Effector memory CD8-positive, alpha-beta T cell (primary cell): ENCODE measurements around the gene GATB.
"Not testable (repeated sequence)": the region's sequence is repeated elsewhere in the genome, so short reads cannot be mapped to it uniquely, and the experiment has no call there.

ENCODE experiments used
- ATAC-seq: fragments of 150-1000 bp; cut with Tn5 transposase; replicated peaks from 2 replicates; pipeline ENCODE4 v1.10.0; 2021; ENCODE audit warnings: mild to moderate bottlenecking, moderate library complexity
- DNase-seq, 3 experiments: peaks; one replicate each; pipeline ENCODE4 v3.0.0; 2021
- H3K27ac Mint-ChIP-seq, 2 donors: one replicate each; pipeline ENCODE4 v1.8.0; 2022; ENCODE audit warnings: mild to moderate bottlenecking in 2 of 2, mixed read lengths in 2 of 2, moderate library complexity in 2 of 2
- H3K27me3 Mint-ChIP-seq, 2 donors: one replicate each; pipeline ENCODE4 v1.8.0; 2022; ENCODE audit warnings: mixed read lengths in 2 of 2
- H3K36me3 Mint-ChIP-seq: one replicate; pipeline ENCODE4 v1.8.0; 2022; ENCODE audit warnings: mild to moderate bottlenecking, moderate library complexity, mixed read lengths; ENCODE audit not compliant: insufficient read depth
- H3K4me1 Mint-ChIP-seq, 2 donors: one replicate each; pipeline ENCODE4 v1.8.0; 2022; ENCODE audit warnings: low read depth in 2 of 2, mixed read lengths in 2 of 2
- H3K4me3 Mint-ChIP-seq, 2 donors: one replicate each; pipeline ENCODE4 v1.8.0; 2022; ENCODE audit warnings: mild to moderate bottlenecking in 2 of 2, mixed read lengths in 2 of 2, moderate library complexity in 2 of 2
- H3K9me3 Mint-ChIP-seq, 2 donors: one replicate each; pipeline ENCODE4 v1.8.0; 2022; ENCODE audit warnings: mixed read lengths in 2 of 2

GATB gene

GRCh38 chr4:151738720-151739517 is 21.9 kb downstream of the GATB start:
- H3K4me1 Mint-ChIP-seq: no peaks in the 10 kb centered on the region
- H3K27ac Mint-ChIP-seq: no peak overlapping the region
- no peaks in the 10 kb centered on the region for H3K27me3 Mint-ChIP-seq
- H3K9me3 Mint-ChIP-seq: peaks cover 6 to 9% of the 10 kb centered on the region in 2 donors
- H3K36me3 Mint-ChIP-seq: peaks cover 3% of the 10 kb centered on the region
- ATAC-seq (no peak), DNase-seq (no peak)
- no peak overlapping the region for H3K4me3 Mint-ChIP-seq

DNA sequence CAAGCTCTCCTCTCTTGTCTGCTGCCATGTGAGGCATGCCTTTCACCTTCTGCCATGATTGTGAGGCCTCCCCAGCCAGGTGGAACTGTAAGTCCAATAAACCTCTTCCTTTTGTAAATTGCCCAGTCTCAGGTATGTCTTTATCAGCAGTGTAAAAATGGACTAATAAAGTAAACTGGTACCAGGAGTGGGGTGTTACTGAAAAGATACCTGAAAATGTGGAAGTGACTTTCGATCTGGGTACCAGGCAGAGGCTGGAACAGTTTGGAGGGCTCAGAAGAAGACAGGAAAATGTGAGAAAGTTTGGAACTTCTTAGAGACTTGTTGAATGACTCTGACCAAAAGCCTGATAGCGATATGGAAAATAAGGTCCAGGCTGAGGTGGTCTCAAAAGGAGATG is 24.0 kb downstream of the GATB start:
- not testable (repeated sequence) for H3K27me3 Mint-ChIP-seq, DNase-seq, H3K36me3 Mint-ChIP-seq, H3K9me3 Mint-ChIP-seq, H3K4me3 Mint-ChIP-seq, ATAC-seq, H3K27ac Mint-ChIP-seq, H3K4me1 Mint-ChIP-seq

DNA sequence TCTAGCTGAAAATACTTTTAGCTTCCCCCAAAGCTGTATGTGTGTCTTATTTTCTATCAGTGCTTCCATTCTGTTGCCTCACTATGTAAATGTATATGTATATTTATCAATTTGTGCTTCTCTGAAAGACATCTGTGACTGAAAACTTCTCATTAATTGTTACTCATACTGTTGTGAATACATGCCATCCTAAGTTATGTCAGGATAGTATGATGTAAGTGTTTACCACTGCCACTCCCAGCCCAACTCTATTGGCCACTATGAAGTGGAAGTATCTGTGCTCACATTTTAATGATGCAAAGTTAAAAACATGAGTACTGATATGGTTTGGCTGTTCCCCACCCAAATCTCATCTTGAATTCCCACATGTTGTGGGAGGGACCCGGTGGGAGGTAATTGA is 24.4 kb downstream of the GATB start:
- Mint-ChIP-seq H3K9me3 (peaks cover 6 to 9% of the 10 kb centered on the region in 2 donors), H3K36me3 (no peaks in the 10 kb centered on the region), H3K4me3 (no peak overlapping the region), H3K27ac (no peak overlapping the region), H3K4me1 (no peaks in the 10 kb centered on the region), H3K27me3 (no peaks in the 10 kb centered on the region)
- no peak for DNase-seq
- ATAC-seq: no peak

GRCh38 chr4:151731670-151732069 is 29.1 kb downstream of the GATB start:
- not testable (repeated sequence) for H3K27ac Mint-ChIP-seq, H3K36me3 Mint-ChIP-seq, H3K4me1 Mint-ChIP-seq, H3K4me3 Mint-ChIP-seq, DNase-seq, ATAC-seq, H3K27me3 Mint-ChIP-seq, H3K9me3 Mint-ChIP-seq

DNA sequence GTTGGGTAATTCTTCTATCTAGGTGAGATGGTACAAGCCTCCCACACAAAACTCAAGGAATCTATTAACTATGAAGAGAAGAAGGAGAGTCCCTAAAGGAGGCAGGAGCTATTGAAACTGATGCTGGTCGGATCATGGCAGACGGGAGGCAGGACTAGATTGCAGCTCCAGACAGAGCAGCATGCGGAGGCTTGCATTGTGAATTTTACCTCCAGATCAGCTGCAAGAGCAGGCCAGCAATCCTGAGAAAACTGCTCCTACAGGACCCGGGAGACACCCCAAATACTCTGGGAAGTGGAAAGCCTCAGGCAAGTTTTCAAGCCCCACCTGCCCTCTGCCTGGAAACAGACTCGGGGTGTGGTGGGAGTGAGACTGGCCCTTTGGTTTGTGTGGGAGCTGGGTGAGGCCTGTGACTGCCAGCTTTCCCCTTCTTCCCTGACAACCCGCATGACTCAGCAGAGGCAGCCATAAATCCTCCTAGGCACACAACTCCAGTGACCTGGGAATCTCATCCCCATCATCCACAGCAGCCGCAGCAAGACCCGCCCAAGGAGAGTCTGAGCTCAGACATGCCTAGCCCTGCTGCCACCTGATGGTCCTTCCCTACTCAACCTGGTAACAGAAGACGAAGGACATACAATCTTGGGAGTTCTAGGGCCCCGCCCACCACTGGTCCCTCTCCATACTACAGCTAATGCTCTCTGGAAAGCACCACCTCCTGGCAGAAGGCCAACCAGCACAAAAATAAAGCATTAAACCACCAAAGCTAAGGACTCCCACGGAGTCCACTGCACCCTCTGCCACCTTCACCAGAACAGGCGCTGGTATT is 30.9 kb downstream of the GATB start:
- H3K4me3 Mint-ChIP-seq: no peak overlapping the region
- ATAC-seq (no peak), DNase-seq (no peak)
- H3K27me3 Mint-ChIP-seq: no peaks in the 10 kb centered on the region
- H3K36me3 Mint-ChIP-seq: no peaks in the 10 kb centered on the region
- no peaks in the 10 kb centered on the region for H3K9me3 Mint-ChIP-seq
- no peak overlapping the region for H3K27ac Mint-ChIP-seq
- peaks cover 1 to 8% of the 10 kb centered on the region in 2 donors for H3K4me1 Mint-ChIP-seq

GRCh38 chr4:151728679-151729078 is 32.1 kb downstream of the GATB start:
- ATAC-seq (no peak), DNase-seq (no peak)
- Mint-ChIP-seq H3K4me1 (peaks cover 1 to 8% of the 10 kb centered on the region in 2 donors), H3K27ac (no peak overlapping the region), H3K27me3 (no peaks in the 10 kb centered on the region), H3K4me3 (no peak overlapping the region), H3K36me3 (no peaks in the 10 kb centered on the region), H3K9me3 (no peaks in the 10 kb centered on the region)

GRCh38 chr4:151728006-151728405 is 32.8 kb downstream of the GATB start:
- ATAC-seq: no peak
- Mint-ChIP-seq H3K9me3 (no peaks in the 10 kb centered on the region), H3K27me3 (no peaks in the 10 kb centered on the region), H3K4me1 (peaks cover 1 to 8% of the 10 kb centered on the region in 2 donors), H3K36me3 (no peaks in the 10 kb centered on the region), H3K4me3 (no peak overlapping the region), H3K27ac (no peak overlapping the region)
- no peak for DNase-seq

- Mint-ChIP-seq H3K27me3 (no peaks in the 10 kb centered on the region), H3K27ac (no peak overlapping the region), H3K36me3 (no peaks in the 10 kb centered on the region), H3K4me1 (peaks cover 1 to 8% of the 10 kb centered on the region in 2 donors), H3K4me3 (no peak overlapping the region), H3K9me3 (no peaks in the 10 kb centered on the region)
- DNase-seq: no peak
- no peak for ATAC-seq
Measured at GRCh38 chr4:151727365-151727764, 33.4 kb downstream of the GATB start.

- Mint-ChIP-seq H3K27me3 (no peaks in the 10 kb centered on the region), H3K4me1 (peaks cover 0 to 8% of the 10 kb centered on the region in 2 donors), H3K36me3 (no peaks in the 10 kb centered on the region), H3K27ac (no peak overlapping the region), H3K9me3 (no peaks in the 10 kb centered on the region), H3K4me3 (no peak overlapping the region)
- ATAC-seq: no peak
- no peak for DNase-seq
Measured at GRCh38 chr4:151725087-151725486, 35.7 kb downstream of the GATB start.

GRCh38 chr4:151721916-151722315 is 38.9 kb downstream of the GATB start:
- Mint-ChIP-seq H3K9me3 (no peaks in the 10 kb centered on the region), H3K4me3 (no peak overlapping the region), H3K4me1 (no peaks in the 10 kb centered on the region), H3K36me3 (no peaks in the 10 kb centered on the region), H3K27me3 (no peaks in the 10 kb centered on the region), H3K27ac (no peak overlapping the region)
- ATAC-seq (no peak), DNase-seq (no peak)

DNA sequence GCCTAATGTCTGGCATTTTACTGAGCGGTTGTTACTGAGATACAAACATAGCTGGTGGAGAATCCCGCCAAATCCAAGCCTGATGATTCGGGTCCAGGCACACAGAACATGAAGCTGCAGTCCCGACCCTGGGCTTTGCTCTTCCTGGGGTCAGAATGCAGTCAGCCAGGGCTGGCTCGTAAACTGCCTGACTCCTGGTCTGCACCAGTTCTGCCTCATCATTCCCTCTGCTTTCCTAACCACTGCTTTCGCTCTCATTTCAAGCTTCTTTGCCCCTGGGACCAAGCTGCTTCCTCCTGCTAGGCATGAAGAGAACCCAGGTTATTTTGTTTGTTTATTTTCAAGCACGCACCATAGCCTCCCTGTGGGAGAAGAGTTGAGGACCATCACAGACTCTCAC is 39.3 kb downstream of the GATB start:
- Mint-ChIP-seq H3K9me3 (no peaks in the 10 kb centered on the region), H3K4me1 (no peaks in the 10 kb centered on the region), H3K27ac (no peak overlapping the region), H3K36me3 (no peaks in the 10 kb centered on the region), H3K4me3 (no peak overlapping the region), H3K27me3 (no peaks in the 10 kb centered on the region)
- DNase-seq: no peak
- no peak for ATAC-seq

GRCh38 chr4:151719956-151720334 is 40.9 kb downstream of the GATB start:
- DNase-seq (no peak), ATAC-seq (no peak)
- H3K27ac Mint-ChIP-seq: no peak overlapping the region
- no peaks in the 10 kb centered on the region for H3K9me3 Mint-ChIP-seq
- H3K27me3 Mint-ChIP-seq: no peaks in the 10 kb centered on the region
- no peaks in the 10 kb centered on the region for H3K36me3 Mint-ChIP-seq
- H3K4me1 Mint-ChIP-seq: no peaks in the 10 kb centered on the region
- no peak overlapping the region for H3K4me3 Mint-ChIP-seq

- H3K36me3 Mint-ChIP-seq: no peaks in the 10 kb centered on the region
- no peak for ATAC-seq
- no peaks in the 10 kb centered on the region for H3K9me3 Mint-ChIP-seq
- no peak overlapping the region for H3K4me3 Mint-ChIP-seq
- DNase-seq: no peak
- H3K27me3 Mint-ChIP-seq: no peaks in the 10 kb centered on the region
- H3K4me1 Mint-ChIP-seq: no peaks in the 10 kb centered on the region
- H3K27ac Mint-ChIP-seq: no peak overlapping the region
Measured at GRCh38 chr4:151718984-151719955, 41.5 kb downstream of the GATB start.
